GM21576 (cell line): ENCODE data around the gene PODXL.

Experiments used
- ATAC-seq: cut with Tn5 transposase; IDR thresholded peaks from one replicate; pipeline ENCODE4 v1.9.1; 2021; ENCODE audit warnings: mild to moderate bottlenecking, moderate library complexity; ENCODE audit not compliant: unreplicated experiment

PODXL gene

DNA sequence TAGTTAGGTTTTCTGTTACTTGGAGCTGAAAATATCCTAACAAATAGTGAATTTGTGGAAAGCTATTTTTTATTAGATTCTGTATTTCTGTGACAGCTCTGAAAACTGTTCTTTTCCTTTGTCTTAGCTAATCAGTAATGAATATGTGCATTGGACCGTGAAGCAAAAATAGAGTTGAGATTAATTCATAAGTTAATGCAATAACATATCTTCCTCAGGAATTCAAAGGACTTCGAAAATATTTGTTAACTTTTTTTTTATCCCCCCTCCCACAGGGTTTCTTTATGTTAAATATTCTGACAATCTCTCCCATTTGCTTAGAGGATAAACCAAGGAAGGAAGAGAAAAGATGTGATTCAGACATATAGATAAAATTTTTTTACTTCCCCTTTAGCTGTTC is 101.4 kb downstream of the PODXL start:
- no peak for ATAC-seq

DNA sequence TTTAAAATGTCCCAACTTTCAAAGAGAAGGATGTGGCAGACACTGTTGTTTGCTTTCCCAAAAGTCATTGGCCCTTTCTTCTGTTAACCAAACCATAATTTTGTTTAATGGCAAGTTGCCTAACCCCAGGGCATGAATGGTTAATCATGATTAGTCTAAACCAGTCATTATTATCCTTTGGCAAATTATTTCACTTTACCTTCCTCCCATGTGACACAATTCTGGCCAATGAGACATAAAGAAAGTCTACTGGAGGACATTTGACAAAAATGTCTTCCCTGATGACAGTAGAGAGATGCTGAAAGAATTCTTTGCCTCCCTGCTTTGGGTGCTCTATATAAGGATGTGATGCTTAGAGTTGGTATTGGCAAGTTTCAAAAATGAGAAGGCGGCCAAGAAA is 101.9 kb downstream of the PODXL start:
- ATAC-seq: no peak
